GM12892 (cell line): ENCODE measurements around the gene MUC5AC.

Source experiments
- POLR2A ChIP-seq: IDR thresholded peaks from 2 replicates; pipeline ENCODE4 v1.6.1; 2011; ENCODE audit warnings: low read depth, low read length, control low read depth
- POLR2AphosphoS5 ChIP-seq: IDR thresholded peaks from 2 replicates; pipeline ENCODE4 v1.6.1; 2011; ENCODE audit warnings: low read depth, low read length, control low read depth
- TAF1 ChIP-seq: IDR thresholded peaks from 2 replicates; pipeline ENCODE4 v1.6.1; 2011; ENCODE audit warnings: low read depth, mild to moderate bottlenecking, control low read depth, low read length, borderline replicate concordance

- TF ChIP-seq TAF1 (no peak), POLR2A (no peak), POLR2AphosphoS5 (no peak)
Measured at GRCh38 chr11:1178201-1178885, 20.6 kb downstream of the MUC5AC start.
